Left lung (tissue), 10 donors: ENCODE measurements around the gene TCTN2. TPM values are rescaled to one million over a fixed set of nuclear protein-coding genes. Genes with fewer than 3 reads are reported as not detected.
A peak's percentile ranks its signal among the peaks of the same experiment; 100 is the strongest.

Experiments
- ATAC-seq: fragments of 200-7000 bp; cut with Tn5 transposase; one replicate; pipeline ENCODE4 v1.9.1; 2020; ENCODE audit warnings: moderate library complexity
- DNase-seq, 4 donors: peaks; one replicate each; pipeline ENCODE4 v3.0.0-alpha.2; 2013 to 2020
- H3K27ac ChIP-seq, 2 donors: fragments of 200-600 bp; sonication (generic) in 1 of 2; one replicate each; pipeline versions ENCODE4 v1.5.0 to v1.8.0; 2020 to 2021
- H3K27me3 ChIP-seq, 2 donors: fragments of 200-600 bp; sonication (generic) in 1 of 2; one replicate each; pipeline versions ENCODE4 v1.5.0 to v1.8.0; 2020 to 2021
- H3K36me3 ChIP-seq, 2 donors: fragments of 200-600 bp; sonication (generic) in 1 of 2; one replicate each; pipeline versions ENCODE4 v1.5.0 to v1.8.0; 2020 to 2021
- H3K4me1 ChIP-seq, 2 donors: fragments of 200-600 bp; one replicate each; pipeline ENCODE4 v1.8.0; 2021
- H3K4me3 ChIP-seq, 2 donors: fragments of 200-600 bp; sonication (generic) in 1 of 2; one replicate each; pipeline versions ENCODE4 v1.5.0 to v1.8.0; 2020 to 2021; ENCODE audit warnings: mild to moderate bottlenecking in 1 of 2
- H3K9me3 ChIP-seq, 2 donors: fragments of 200-600 bp; sonication (generic) in 1 of 2; one replicate each; pipeline versions ENCODE4 v1.5.0 to v1.8.0; 2020 to 2021
- intact Hi-C, 2 donors: fragments of 100-400 bp; cut with DNase I; formaldehyde crosslinking; loops; one replicate each; pipeline versions ENCODE4 v1.11.2 to v1.14.2; 2022
- polyA plus RNA-seq, 6 donors: library from polyadenylated mRNA; unstranded; fragments of 120-200 nt; gene quantifications; one replicate each; pipeline ENCODE4 v1.2.1, GENCODE V29; 2013; ENCODE audit not compliant: insufficient read length in 6 of 6
- total RNA-seq, 2 donors: library from RNA; stranded (reverse); fragmentation: NEBNext Ultra II Directional; extraction: Animal tissue kit (Norgen Biotek cat#: 25700); gene quantifications; one replicate each; pipeline ENCODE4 v1.2.1, GENCODE V29; 2021
- TF ChIP-seq, protein P1 (sequence below), 2 donors: fragments of 200-600 bp; sonication (generic) in 1 of 2; IDR thresholded peaks; one replicate each; pipeline versions ENCODE4 v1.5.0 to v1.8.0; 2021; ENCODE audit warnings: antibody characterized with exemption in 2 of 2
- donor health status: DM: no; HTN: yes; CAD: no.
- donor health status: DM: no; HTN: no; CAD: no.

Gene TCTN2
- total and polyA plus RNA-seq, 8 donors = 11.0 to 30.2 (median 24.6) TPM

DNA sequence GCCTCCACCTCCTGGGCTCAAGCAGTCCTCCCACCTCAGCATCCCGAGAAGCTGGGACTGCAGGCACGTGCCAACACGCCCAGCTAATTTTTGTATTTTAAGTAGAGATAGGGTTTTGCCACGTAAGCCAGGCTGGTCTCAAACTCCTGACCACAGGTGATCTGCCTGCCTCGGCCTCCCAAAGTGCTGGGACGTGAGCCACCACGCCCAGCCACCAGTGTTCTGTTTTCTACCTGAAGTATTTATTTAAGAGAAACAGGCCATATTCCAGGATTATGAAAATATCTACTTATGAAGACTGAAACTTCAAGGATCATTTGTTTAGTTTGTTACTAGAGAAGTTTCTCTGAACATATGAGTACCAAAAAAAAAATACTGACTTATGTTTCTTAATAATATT is 27.0 kb upstream of the TCTN2 start:
- DNase-seq (no peak), ATAC-seq (peak; percentile 83)
- TF ChIP-seq, protein P1, sequence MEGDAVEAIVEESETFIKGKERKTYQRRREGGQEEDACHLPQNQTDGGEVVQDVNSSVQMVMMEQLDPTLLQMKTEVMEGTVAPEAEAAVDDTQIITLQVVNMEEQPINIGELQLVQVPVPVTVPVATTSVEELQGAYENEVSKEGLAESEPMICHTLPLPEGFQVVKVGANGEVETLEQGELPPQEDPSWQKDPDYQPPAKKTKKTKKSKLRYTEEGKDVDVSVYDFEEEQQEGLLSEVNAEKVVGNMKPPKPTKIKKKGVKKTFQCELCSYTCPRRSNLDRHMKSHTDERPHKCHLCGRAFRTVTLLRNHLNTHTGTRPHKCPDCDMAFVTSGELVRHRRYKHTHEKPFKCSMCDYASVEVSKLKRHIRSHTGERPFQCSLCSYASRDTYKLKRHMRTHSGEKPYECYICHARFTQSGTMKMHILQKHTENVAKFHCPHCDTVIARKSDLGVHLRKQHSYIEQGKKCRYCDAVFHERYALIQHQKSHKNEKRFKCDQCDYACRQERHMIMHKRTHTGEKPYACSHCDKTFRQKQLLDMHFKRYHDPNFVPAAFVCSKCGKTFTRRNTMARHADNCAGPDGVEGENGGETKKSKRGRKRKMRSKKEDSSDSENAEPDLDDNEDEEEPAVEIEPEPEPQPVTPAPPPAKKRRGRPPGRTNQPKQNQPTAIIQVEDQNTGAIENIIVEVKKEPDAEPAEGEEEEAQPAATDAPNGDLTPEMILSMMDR (IDR thresholded peaks at IDR 0.05) = no peak
- H3K36me3 ChIP-seq = peaks cover 5 to 80% of the 10 kb centered on the region in 2 donors
- intact Hi-C loops = no loop called here
- H3K27me3 ChIP-seq = no peaks in the 10 kb centered on the region
- H3K27ac ChIP-seq = peak overlapping the region in 1 of 2 donors; percentile 7
- no peaks in the 10 kb centered on the region for H3K9me3 ChIP-seq
- no peak overlapping the region for H3K4me3 ChIP-seq
- no peaks in the 10 kb centered on the region for H3K4me1 ChIP-seq

DNA sequence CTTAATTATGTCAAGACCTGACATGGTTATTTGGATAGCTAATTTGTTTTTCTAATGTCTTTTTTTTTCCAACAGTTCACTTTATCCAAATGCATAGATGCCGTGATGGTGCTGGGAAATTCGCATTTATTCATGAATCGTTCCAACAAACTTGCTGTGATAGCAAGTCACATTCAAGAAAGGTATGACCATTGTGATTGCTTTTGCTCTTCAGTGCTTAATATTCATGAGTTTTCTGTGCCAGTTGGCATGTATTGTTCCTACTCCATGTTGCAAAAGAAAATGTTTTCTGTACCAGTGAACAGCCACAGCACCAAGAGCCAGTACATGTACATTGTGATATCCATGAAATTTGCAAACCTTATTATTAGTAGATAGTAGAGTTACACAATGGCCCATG is 25.5 kb upstream of the TCTN2 start:
- H3K36me3 ChIP-seq = peaks cover 5 to 86% of the 10 kb centered on the region in 2 donors

DNA sequence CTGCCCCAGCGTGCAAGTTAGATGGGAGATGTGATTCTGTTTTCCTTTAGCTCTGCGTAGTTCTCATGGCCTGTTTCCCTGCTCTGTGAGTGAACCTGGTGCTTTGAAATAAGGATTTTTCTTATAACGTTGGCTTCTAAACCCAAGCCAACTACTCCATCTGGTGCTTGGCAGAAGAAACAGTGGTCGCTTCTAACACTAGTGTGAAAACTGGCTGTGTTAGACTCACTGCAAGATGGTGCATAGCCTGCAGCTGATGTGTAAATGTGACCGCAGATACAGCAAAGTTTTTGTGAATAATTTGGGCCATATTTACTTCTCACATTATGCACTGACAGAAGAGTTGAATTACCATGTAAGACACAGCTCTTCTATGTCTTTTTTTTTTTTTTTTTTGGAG is 25.0 kb upstream of the TCTN2 start:
- intact Hi-C loops = no loop called here
- DNase-seq (no peak), ATAC-seq (no peak)
- no peaks in the 10 kb centered on the region for H3K27me3 ChIP-seq
- H3K4me1 ChIP-seq = no peaks in the 10 kb centered on the region
- H3K9me3 ChIP-seq = no peaks in the 10 kb centered on the region
- TF ChIP-seq, protein P1 (IDR thresholded peaks at IDR 0.05) = no peak
- peaks cover 5 to 86% of the 10 kb centered on the region in 2 donors for H3K36me3 ChIP-seq
- no peak overlapping the region for H3K4me3 ChIP-seq
- no peak overlapping the region for H3K27ac ChIP-seq

More for the DNA sequence above, 25.5 kb upstream of the TCTN2 start:
- H3K27ac ChIP-seq = no peak overlapping the region
- DNase-seq (no peak), ATAC-seq (no peak)
- H3K4me3 ChIP-seq = no peak overlapping the region
- intact Hi-C loops = no loop called here
- H3K27me3 ChIP-seq = no peaks in the 10 kb centered on the region
- TF ChIP-seq, protein P1 (IDR thresholded peaks at IDR 0.05) = no peak
- H3K9me3 ChIP-seq = no peaks in the 10 kb centered on the region
- H3K4me1 ChIP-seq = no peaks in the 10 kb centered on the region

DNA sequence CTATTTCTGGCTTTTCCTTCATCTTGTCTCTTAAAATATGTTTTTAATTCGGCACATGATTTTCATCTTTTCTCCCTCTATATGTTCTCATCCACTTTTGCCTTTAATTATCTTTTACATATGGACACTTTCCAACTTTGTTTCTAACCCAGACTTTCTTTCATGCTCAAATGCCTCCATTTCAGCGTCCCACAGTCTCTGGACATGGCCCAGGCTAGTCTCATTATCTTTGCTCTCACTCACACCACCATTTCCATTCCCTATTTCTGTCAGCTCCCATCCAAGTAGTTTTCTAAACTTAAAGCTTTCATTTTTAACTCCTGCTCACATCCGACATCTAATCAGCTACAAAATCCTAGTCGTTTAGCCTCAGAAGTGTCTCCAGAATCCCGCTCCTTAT is 22.5 kb upstream of the TCTN2 start:
- H3K27me3 ChIP-seq = no peaks in the 10 kb centered on the region
- TF ChIP-seq, protein P1 (IDR thresholded peaks at IDR 0.05) = no peak
- no peak overlapping the region for H3K4me3 ChIP-seq
- no peak for DNase-seq
- intact Hi-C loops = no loop called here
- H3K4me1 ChIP-seq = no peaks in the 10 kb centered on the region
- no peak overlapping the region for H3K27ac ChIP-seq
- no peak for ATAC-seq
- no peaks in the 10 kb centered on the region for H3K9me3 ChIP-seq
- peaks cover 5 to 87% of the 10 kb centered on the region in 2 donors for H3K36me3 ChIP-seq

DNA sequence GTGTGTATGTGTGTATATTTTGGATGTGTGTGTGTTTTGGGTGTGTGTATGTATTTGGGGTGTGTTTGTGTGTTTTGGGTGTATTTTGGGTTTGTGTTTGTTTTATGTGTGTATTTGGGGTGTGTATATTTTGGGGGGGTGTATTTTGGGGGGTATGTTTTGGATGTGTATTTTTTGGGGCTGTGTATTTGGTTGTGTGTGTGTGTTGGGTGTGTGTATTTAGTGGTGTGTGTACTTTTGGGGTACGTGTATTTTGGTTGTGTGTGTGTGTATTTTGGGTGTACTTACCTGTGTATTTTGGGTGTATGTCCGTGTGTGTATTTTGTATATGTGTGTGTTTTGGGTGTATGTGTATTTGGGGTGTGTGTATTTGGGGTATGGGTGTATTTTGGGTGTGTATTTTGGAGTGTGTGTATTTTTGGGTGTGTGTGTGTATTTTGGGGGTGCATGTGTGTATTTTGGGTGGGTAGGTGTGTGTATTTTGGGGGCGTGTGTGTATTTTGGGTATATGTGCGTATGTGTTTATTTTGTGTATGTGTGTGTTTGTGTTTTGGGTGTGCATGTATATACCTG is 16.7 kb upstream of the TCTN2 start:
- Histone ChIP-seq H3K36me3 (peaks cover 0 to 83% of the 10 kb centered on the region in 2 donors), H3K27me3 (no peaks in the 10 kb centered on the region), H3K27ac (no peak overlapping the region), H3K4me3 (no peak overlapping the region), H3K9me3 (no peaks in the 10 kb centered on the region), H3K4me1 (no peaks in the 10 kb centered on the region)
- intact Hi-C loops = no loop called here
- DNase-seq (no peak), ATAC-seq (no peak)
- TF ChIP-seq, protein P1 (IDR thresholded peaks at IDR 0.05) = no peak
